Measurements from ENCODE around the gene SLC41A3. TPM values are rescaled to one million over a fixed set of nuclear protein-coding genes. Genes with fewer than 3 reads are reported as not detected.

SLC41A3 gene
- total and polyA plus RNA-seq, 2 donors (not counting 1 experiment from before 2014, with no cell fraction given): 49.4 to 52.8 TPM

DNA sequence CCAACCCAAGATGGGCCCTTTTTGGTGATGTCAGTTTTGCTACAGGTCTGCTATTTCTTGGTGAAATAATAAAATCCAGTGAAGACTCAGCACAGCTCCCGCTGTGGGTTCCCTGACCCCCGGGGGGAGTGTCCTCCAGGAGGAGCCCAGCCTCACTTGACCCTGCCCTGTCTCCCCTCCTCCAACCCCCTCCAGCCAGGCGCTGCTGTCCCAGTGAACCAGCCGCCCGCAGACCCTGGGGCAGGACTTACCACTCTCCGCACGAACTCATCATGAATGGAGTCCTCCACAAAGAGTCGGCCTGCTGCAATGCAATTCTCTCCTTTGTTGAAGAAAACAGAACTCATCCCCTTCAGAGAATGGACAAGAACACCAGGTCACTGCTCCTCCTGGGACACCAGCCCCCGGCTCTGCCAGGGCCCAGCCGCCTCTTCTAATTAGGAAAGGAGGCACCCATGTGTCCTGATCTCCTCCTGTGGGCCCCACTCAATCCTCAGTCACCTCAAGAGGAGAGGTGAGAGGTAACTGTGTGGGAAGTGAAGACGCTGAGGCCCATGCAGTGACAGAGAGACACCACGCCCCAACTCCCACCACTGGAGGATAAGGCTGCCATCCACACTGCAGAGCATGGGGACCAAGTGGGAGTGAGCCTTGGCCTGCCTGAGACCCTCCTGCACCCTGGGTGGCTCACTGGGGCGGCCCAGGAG lies 28.8 kb upstream of the SLC41A3 start:
- Histone ChIP-seq H3K27me3 (ENCODE audit: control insufficient read depth, insufficient read depth, low read length) (no peaks in the 10 kb centered on the region), H3K4me1 (ENCODE audit: control insufficient read depth, extremely low read depth, insufficient read depth, low read length) (no peaks in the 10 kb centered on the region), H3K4me2 (ENCODE audit: extremely low read depth, insufficient read depth, low read length) (no peak overlapping the region), H3K9me3 (ENCODE audit: control insufficient read depth, insufficient read depth, low read depth, low read length) (no peaks in the 10 kb centered on the region), H3K79me2 (ENCODE audit: control insufficient read depth, insufficient read depth, low read length) (no peaks in the 10 kb centered on the region), H3K9ac (ENCODE audit: insufficient read depth, low read length) (no peak overlapping the region), H2AFZ (ENCODE audit: low read length) (no peak overlapping the region), H3K4me3 (replicated peaks in 1 of 4; ENCODE audit: control extremely low read depth in 1 of 4, insufficient read depth in 1 of 4, low read depth in 3 of 4, low read length in 4 of 4) (no peak overlapping the region), H4K20me1 (ENCODE audit: control insufficient read depth, extremely low read depth, insufficient read depth, low read length) (no peaks in the 10 kb centered on the region), H3K36me3 (ENCODE audit: control insufficient read depth, insufficient read depth, low read length) (no peaks in the 10 kb centered on the region), H3K27ac (ENCODE audit: insufficient read depth, low read length) (no peak overlapping the region)
- no peak for DNase-seq (ENCODE audit: low read depth in 2 of 2)
- TF ChIP-seq EZH2 (IDR thresholded peaks at IDR 0.05; ENCODE audit: low read length, missing control alignments): no peak
- TF ChIP-seq, protein P1, sequence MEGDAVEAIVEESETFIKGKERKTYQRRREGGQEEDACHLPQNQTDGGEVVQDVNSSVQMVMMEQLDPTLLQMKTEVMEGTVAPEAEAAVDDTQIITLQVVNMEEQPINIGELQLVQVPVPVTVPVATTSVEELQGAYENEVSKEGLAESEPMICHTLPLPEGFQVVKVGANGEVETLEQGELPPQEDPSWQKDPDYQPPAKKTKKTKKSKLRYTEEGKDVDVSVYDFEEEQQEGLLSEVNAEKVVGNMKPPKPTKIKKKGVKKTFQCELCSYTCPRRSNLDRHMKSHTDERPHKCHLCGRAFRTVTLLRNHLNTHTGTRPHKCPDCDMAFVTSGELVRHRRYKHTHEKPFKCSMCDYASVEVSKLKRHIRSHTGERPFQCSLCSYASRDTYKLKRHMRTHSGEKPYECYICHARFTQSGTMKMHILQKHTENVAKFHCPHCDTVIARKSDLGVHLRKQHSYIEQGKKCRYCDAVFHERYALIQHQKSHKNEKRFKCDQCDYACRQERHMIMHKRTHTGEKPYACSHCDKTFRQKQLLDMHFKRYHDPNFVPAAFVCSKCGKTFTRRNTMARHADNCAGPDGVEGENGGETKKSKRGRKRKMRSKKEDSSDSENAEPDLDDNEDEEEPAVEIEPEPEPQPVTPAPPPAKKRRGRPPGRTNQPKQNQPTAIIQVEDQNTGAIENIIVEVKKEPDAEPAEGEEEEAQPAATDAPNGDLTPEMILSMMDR (conservative IDR thresholded peaks at IDR 0.05 in 1 of 2, IDR thresholded peaks at IDR 0.05 in 1 of 2; ENCODE audit: low read depth in 1 of 2, low read length in 2 of 2): no peak

- TF ChIP-seq, protein P1 (conservative IDR thresholded peaks at IDR 0.05 in 1 of 2, IDR thresholded peaks at IDR 0.05 in 1 of 2; ENCODE audit: low read depth in 1 of 2, low read length in 2 of 2): no peak
- TF ChIP-seq EZH2 (IDR thresholded peaks at IDR 0.05; ENCODE audit: low read length, missing control alignments): no peak
These were observed 27.9 kb upstream of the SLC41A3 start for GRCh38 chr3:126111566-126112475.

GRCh38 chr3:126111126-126111551 lies 27.2 kb upstream of the SLC41A3 start:
- TF ChIP-seq, protein P1 (conservative IDR thresholded peaks at IDR 0.05 in 1 of 2, IDR thresholded peaks at IDR 0.05 in 1 of 2; ENCODE audit: low read depth in 1 of 2, low read length in 2 of 2): no peak
- no peak for TF ChIP-seq EZH2 (IDR thresholded peaks at IDR 0.05; ENCODE audit: low read length, missing control alignments)
- H3K79me2 ChIP-seq (ENCODE audit: control insufficient read depth, insufficient read depth, low read length): no peaks in the 10 kb centered on the region
- DNase-seq (ENCODE audit: low read depth in 2 of 2): no peak
- no peak overlapping the region for H3K27ac ChIP-seq (ENCODE audit: insufficient read depth, low read length)
- H3K9me3 ChIP-seq (ENCODE audit: control insufficient read depth, insufficient read depth, low read depth, low read length): no peaks in the 10 kb centered on the region
- no peaks in the 10 kb centered on the region for H3K36me3 ChIP-seq (ENCODE audit: control insufficient read depth, insufficient read depth, low read length)
- H3K4me2 ChIP-seq (ENCODE audit: extremely low read depth, insufficient read depth, low read length): no peak overlapping the region
- H3K9ac ChIP-seq (ENCODE audit: insufficient read depth, low read length): no peak overlapping the region
- no peaks in the 10 kb centered on the region for H3K4me1 ChIP-seq (ENCODE audit: control insufficient read depth, extremely low read depth, insufficient read depth, low read length)
- no peaks in the 10 kb centered on the region for H3K27me3 ChIP-seq (ENCODE audit: control insufficient read depth, insufficient read depth, low read length)
- H3K4me3 ChIP-seq (replicated peaks in 1 of 4; ENCODE audit: control extremely low read depth in 1 of 4, insufficient read depth in 1 of 4, low read depth in 3 of 4, low read length in 4 of 4): no peak overlapping the region
- H2AFZ ChIP-seq (ENCODE audit: low read length): no peak overlapping the region
- no peaks in the 10 kb centered on the region for H4K20me1 ChIP-seq (ENCODE audit: control insufficient read depth, extremely low read depth, insufficient read depth, low read length)

More at GRCh38 chr3:126111566-126112475, 27.9 kb upstream of the SLC41A3 start:
- Histone ChIP-seq H3K27ac (ENCODE audit: insufficient read depth, low read length) (no peak overlapping the region), H3K9me3 (ENCODE audit: control insufficient read depth, insufficient read depth, low read depth, low read length) (no peaks in the 10 kb centered on the region), H3K79me2 (ENCODE audit: control insufficient read depth, insufficient read depth, low read length) (no peaks in the 10 kb centered on the region), H2AFZ (ENCODE audit: low read length) (no peak overlapping the region), H3K36me3 (ENCODE audit: control insufficient read depth, insufficient read depth, low read length) (no peaks in the 10 kb centered on the region), H3K4me2 (ENCODE audit: extremely low read depth, insufficient read depth, low read length) (no peak overlapping the region), H3K9ac (ENCODE audit: insufficient read depth, low read length) (no peak overlapping the region), H3K4me1 (ENCODE audit: control insufficient read depth, extremely low read depth, insufficient read depth, low read length) (no peaks in the 10 kb centered on the region), H3K4me3 (replicated peaks in 1 of 4; ENCODE audit: control extremely low read depth in 1 of 4, insufficient read depth in 1 of 4, low read depth in 3 of 4, low read length in 4 of 4) (no peak overlapping the region), H3K27me3 (ENCODE audit: control insufficient read depth, insufficient read depth, low read length) (no peaks in the 10 kb centered on the region), H4K20me1 (ENCODE audit: control insufficient read depth, extremely low read depth, insufficient read depth, low read length) (no peaks in the 10 kb centered on the region)
- DNase-seq (ENCODE audit: low read depth in 2 of 2): no peak
